ENCODE results near the gene PTPRJ.

The PTPRJ gene

GRCh38 chr11:48003926-48004325, 23.6 kb downstream of the PTPRJ start:
- no peaks in the 10 kb centered on the region for H3K27me3 ChIP-seq (ENCODE audit: control insufficient read depth, insufficient read depth, low read length)
- no peak overlapping the region for H3K4me3 ChIP-seq (ENCODE audit: low read length)
- H3K36me3 ChIP-seq (ENCODE audit: control insufficient read depth, insufficient read depth, low read length), result no peaks in the 10 kb centered on the region
- H3K27ac ChIP-seq (ENCODE audit: low read depth, low read length), result no peak overlapping the region
- H3K9ac ChIP-seq (ENCODE audit: low read length), result no peak overlapping the region
- H3K4me1 ChIP-seq (ENCODE audit: control insufficient read depth, insufficient read depth, low read length), result peaks cover 13% of the 10 kb centered on the region

- no peak overlapping the region for H3K27ac ChIP-seq (ENCODE audit: low read depth, low read length)
- no peak overlapping the region for H3K9ac ChIP-seq (ENCODE audit: low read length)
Measured at GRCh38 chr11:48004456-48004855, 24.1 kb downstream of the PTPRJ start.

GRCh38 chr11:48005136-48005535, 24.8 kb downstream of the PTPRJ start:
- Histone ChIP-seq H3K4me3 (ENCODE audit: low read length) (no peak overlapping the region), H3K27me3 (ENCODE audit: control insufficient read depth, insufficient read depth, low read length) (no peaks in the 10 kb centered on the region), H3K27ac (ENCODE audit: low read depth, low read length) (no peak overlapping the region), H3K9ac (ENCODE audit: low read length) (no peak overlapping the region), H3K36me3 (ENCODE audit: control insufficient read depth, insufficient read depth, low read length) (no peaks in the 10 kb centered on the region), H3K4me1 (ENCODE audit: control insufficient read depth, insufficient read depth, low read length) (peaks cover 13% of the 10 kb centered on the region)

More at GRCh38 chr11:48004456-48004855, 24.1 kb downstream of the PTPRJ start:
- peaks cover 13% of the 10 kb centered on the region for H3K4me1 ChIP-seq (ENCODE audit: control insufficient read depth, insufficient read depth, low read length)
- H3K4me3 ChIP-seq (ENCODE audit: low read length), result no peak overlapping the region
- no peaks in the 10 kb centered on the region for H3K27me3 ChIP-seq (ENCODE audit: control insufficient read depth, insufficient read depth, low read length)
- no peaks in the 10 kb centered on the region for H3K36me3 ChIP-seq (ENCODE audit: control insufficient read depth, insufficient read depth, low read length)

- Histone ChIP-seq H3K36me3 (ENCODE audit: control insufficient read depth, insufficient read depth, low read length) (no peaks in the 10 kb centered on the region), H3K27ac (ENCODE audit: low read depth, low read length) (peak overlapping the region; percentile 44), H3K4me1 (ENCODE audit: control insufficient read depth, insufficient read depth, low read length) (peaks cover 13% of the 10 kb centered on the region), H3K4me3 (ENCODE audit: low read length) (no peak overlapping the region), H3K27me3 (ENCODE audit: control insufficient read depth, insufficient read depth, low read length) (no peaks in the 10 kb centered on the region), H3K9ac (ENCODE audit: low read length) (no peak overlapping the region)
Measured at GRCh38 chr11:48005831-48006270, 25.5 kb downstream of the PTPRJ start.

GRCh38 chr11:48006301-48006992, 26.1 kb downstream of the PTPRJ start:
- Histone ChIP-seq H3K4me1 (ENCODE audit: control insufficient read depth, insufficient read depth, low read length) (peaks cover 13% of the 10 kb centered on the region), H3K9ac (ENCODE audit: low read length) (no peak overlapping the region), H3K27ac (ENCODE audit: low read depth, low read length) (peak overlapping the region; percentile 44), H3K27me3 (ENCODE audit: control insufficient read depth, insufficient read depth, low read length) (no peaks in the 10 kb centered on the region), H3K4me3 (ENCODE audit: low read length) (no peak overlapping the region), H3K36me3 (ENCODE audit: control insufficient read depth, insufficient read depth, low read length) (no peaks in the 10 kb centered on the region)

GRCh38 chr11:48007677-48008076, 27.3 kb downstream of the PTPRJ start:
- Histone ChIP-seq H3K9ac (ENCODE audit: low read length) (no peak overlapping the region), H3K36me3 (ENCODE audit: control insufficient read depth, insufficient read depth, low read length) (no peaks in the 10 kb centered on the region), H3K27me3 (ENCODE audit: control insufficient read depth, insufficient read depth, low read length) (no peaks in the 10 kb centered on the region), H3K27ac (ENCODE audit: low read depth, low read length) (no peak overlapping the region), H3K4me1 (ENCODE audit: control insufficient read depth, insufficient read depth, low read length) (peaks cover 13% of the 10 kb centered on the region), H3K4me3 (ENCODE audit: low read length) (no peak overlapping the region)

- Histone ChIP-seq H3K4me1 (ENCODE audit: control insufficient read depth, insufficient read depth, low read length) (peaks cover 12% of the 10 kb centered on the region), H3K27ac (ENCODE audit: low read depth, low read length) (no peak overlapping the region), H3K9ac (ENCODE audit: low read length) (no peak overlapping the region), H3K36me3 (ENCODE audit: control insufficient read depth, insufficient read depth, low read length) (no peaks in the 10 kb centered on the region), H3K27me3 (ENCODE audit: control insufficient read depth, insufficient read depth, low read length) (no peaks in the 10 kb centered on the region), H3K4me3 (ENCODE audit: low read length) (no peak overlapping the region)
Measured at GRCh38 chr11:48008951-48009270, 28.6 kb downstream of the PTPRJ start.

- Histone ChIP-seq H3K9ac (ENCODE audit: low read length) (no peak overlapping the region), H3K27me3 (ENCODE audit: control insufficient read depth, insufficient read depth, low read length) (no peaks in the 10 kb centered on the region), H3K36me3 (ENCODE audit: control insufficient read depth, insufficient read depth, low read length) (no peaks in the 10 kb centered on the region), H3K27ac (ENCODE audit: low read depth, low read length) (no peak overlapping the region), H3K4me3 (ENCODE audit: low read length) (no peak overlapping the region), H3K4me1 (ENCODE audit: control insufficient read depth, insufficient read depth, low read length) (peaks cover 4% of the 10 kb centered on the region)
Measured at GRCh38 chr11:48011102-48011797, 30.9 kb downstream of the PTPRJ start.

GRCh38 chr11:48011798-48012391, 31.5 kb downstream of the PTPRJ start:
- Histone ChIP-seq H3K27ac (ENCODE audit: low read depth, low read length) (no peak overlapping the region), H3K36me3 (ENCODE audit: control insufficient read depth, insufficient read depth, low read length) (no peaks in the 10 kb centered on the region), H3K4me3 (ENCODE audit: low read length) (no peak overlapping the region), H3K4me1 (ENCODE audit: control insufficient read depth, insufficient read depth, low read length) (no peaks in the 10 kb centered on the region), H3K27me3 (ENCODE audit: control insufficient read depth, insufficient read depth, low read length) (no peaks in the 10 kb centered on the region), H3K9ac (ENCODE audit: low read length) (no peak overlapping the region)

- H3K4me3 ChIP-seq (ENCODE audit: low read length), result no peak overlapping the region
- H3K27me3 ChIP-seq (ENCODE audit: control insufficient read depth, insufficient read depth, low read length), result no peaks in the 10 kb centered on the region
- H3K36me3 ChIP-seq (ENCODE audit: control insufficient read depth, insufficient read depth, low read length), result no peaks in the 10 kb centered on the region
- no peak overlapping the region for H3K27ac ChIP-seq (ENCODE audit: low read depth, low read length)
- no peak overlapping the region for H3K9ac ChIP-seq (ENCODE audit: low read length)
- H3K4me1 ChIP-seq (ENCODE audit: control insufficient read depth, insufficient read depth, low read length), result peaks cover 3% of the 10 kb centered on the region
Measured at GRCh38 chr11:48013269-48013901, 33.0 kb downstream of the PTPRJ start.

GRCh38 chr11:48014917-48015316, 34.6 kb downstream of the PTPRJ start:
- Histone ChIP-seq H3K27me3 (ENCODE audit: control insufficient read depth, insufficient read depth, low read length) (no peaks in the 10 kb centered on the region), H3K27ac (ENCODE audit: low read depth, low read length) (no peak overlapping the region), H3K9ac (ENCODE audit: low read length) (no peak overlapping the region), H3K4me3 (ENCODE audit: low read length) (no peak overlapping the region), H3K4me1 (ENCODE audit: control insufficient read depth, insufficient read depth, low read length) (peaks cover 3% of the 10 kb centered on the region), H3K36me3 (ENCODE audit: control insufficient read depth, insufficient read depth, low read length) (no peaks in the 10 kb centered on the region)

GRCh38 chr11:48017105-48017830, 36.9 kb downstream of the PTPRJ start:
- H3K9ac ChIP-seq (ENCODE audit: low read length), result no peak overlapping the region
- H3K4me1 ChIP-seq (ENCODE audit: control insufficient read depth, insufficient read depth, low read length), result peaks cover 3% of the 10 kb centered on the region
- no peak overlapping the region for H3K4me3 ChIP-seq (ENCODE audit: low read length)
- no peaks in the 10 kb centered on the region for H3K27me3 ChIP-seq (ENCODE audit: control insufficient read depth, insufficient read depth, low read length)
- no peaks in the 10 kb centered on the region for H3K36me3 ChIP-seq (ENCODE audit: control insufficient read depth, insufficient read depth, low read length)
- H3K27ac ChIP-seq (ENCODE audit: low read depth, low read length), result no peak overlapping the region
